DMS114 treated with DMSO at 0.1 percent for 48 hours (cell line): ENCODE results near the gene EVX1.

Experiments used
- DNase-seq: peaks from one replicate; lab custom pipeline; 2025; ENCODE audit not compliant: unreplicated experiment; lab: John Stamatoyannopoulos, UW

The EVX1 gene

GRCh38 chr7:27242555-27243339, at the start of gene EVX1:
TSS of gene EVX1 (plus strand) at chr7:27242802. CDS start at chr7:27243031, 229 bp downstream.
- DNase-seq, result no peak

- no peak for DNase-seq
Measured at GRCh38 chr7:27193335-27194001, 49.1 kb upstream of the EVX1 start.

GRCh38 chr7:27194002-27194352, 48.6 kb upstream of the EVX1 start:
- DNase-seq, result no peak

GRCh38 chr7:27194686-27195379, 47.8 kb upstream of the EVX1 start:
- DNase-seq, result no peak

- peak; percentile 74 for DNase-seq
Measured at GRCh38 chr7:27196287-27196767, 46.3 kb upstream of the EVX1 start.

GRCh38 chr7:27197137-27198042, 45.2 kb upstream of the EVX1 start:
- DNase-seq, result no peak

GRCh38 chr7:27198138-27198841, 44.3 kb upstream of the EVX1 start:
- DNase-seq, result no peak

GRCh38 chr7:27198871-27199801, 43.5 kb upstream of the EVX1 start:
- DNase-seq, result no peak

GRCh38 chr7:27199849-27200760, 42.5 kb upstream of the EVX1 start, which contains the start of gene HOXA13:
TSS of gene HOXA13 (minus strand) at chr7:27200091. CDS start at chr7:27200077, 14 bp downstream.
- DNase-seq, result no peak

- no peak for DNase-seq
Measured at GRCh38 chr7:27200761-27201579, 41.6 kb upstream of the EVX1 start.

- no peak for DNase-seq
Measured at GRCh38 chr7:27201580-27202017, 41.0 kb upstream of the EVX1 start.

- no peak for DNase-seq
Measured at GRCh38 chr7:27202018-27202861, 40.4 kb upstream of the EVX1 start.

GRCh38 chr7:27202862-27203134, 39.8 kb upstream of the EVX1 start:
- no peak for DNase-seq

GRCh38 chr7:27203365-27203953, 39.1 kb upstream of the EVX1 start:
- DNase-seq, result no peak

- DNase-seq, result no peak
Measured at GRCh38 chr7:27203964-27204594, 38.5 kb upstream of the EVX1 start.
